BLaER1 (cell line): ENCODE results near the gene CDON.

Experiments
- H3K27ac ChIP-seq: shearing (Covaris generic); formaldehyde crosslinking; 2 replicates; pipeline ENCODE4 v1.8.1; 2022
- H3K27me3 ChIP-seq: shearing (Covaris generic); formaldehyde crosslinking; 2 replicates; pipeline ENCODE4 v1.8.1; 2022
- H3K36me3 ChIP-seq: shearing (Covaris generic); formaldehyde crosslinking; 2 replicates; pipeline ENCODE4 v1.8.1; 2022
- H3K4me1 ChIP-seq: shearing (Covaris generic); formaldehyde crosslinking; 2 replicates; pipeline ENCODE4 v1.8.1; 2022
- H3K4me2 ChIP-seq: shearing (Covaris generic); formaldehyde crosslinking; 2 replicates; pipeline ENCODE4 v1.8.1; 2022
- H3K4me3 ChIP-seq: shearing (Covaris generic); formaldehyde crosslinking; 2 replicates; pipeline ENCODE4 v1.8.1; 2022
- H3K9ac ChIP-seq: shearing (Covaris generic); formaldehyde crosslinking; 2 replicates; pipeline ENCODE4 v1.8.1; 2022
- H3K9me3 ChIP-seq: shearing (Covaris generic); formaldehyde crosslinking; 2 replicates; pipeline ENCODE4 v1.8.1; 2022
- H4K20me1 ChIP-seq: shearing (Covaris generic); formaldehyde crosslinking; 2 replicates; pipeline ENCODE4 v1.8.1; 2022
- Cebpa-rat ChIP-seq: shearing (Covaris generic); IDR thresholded peaks from 2 replicates; pipeline ENCODE4 v1.8.1; 2022

Gene CDON

DNA sequence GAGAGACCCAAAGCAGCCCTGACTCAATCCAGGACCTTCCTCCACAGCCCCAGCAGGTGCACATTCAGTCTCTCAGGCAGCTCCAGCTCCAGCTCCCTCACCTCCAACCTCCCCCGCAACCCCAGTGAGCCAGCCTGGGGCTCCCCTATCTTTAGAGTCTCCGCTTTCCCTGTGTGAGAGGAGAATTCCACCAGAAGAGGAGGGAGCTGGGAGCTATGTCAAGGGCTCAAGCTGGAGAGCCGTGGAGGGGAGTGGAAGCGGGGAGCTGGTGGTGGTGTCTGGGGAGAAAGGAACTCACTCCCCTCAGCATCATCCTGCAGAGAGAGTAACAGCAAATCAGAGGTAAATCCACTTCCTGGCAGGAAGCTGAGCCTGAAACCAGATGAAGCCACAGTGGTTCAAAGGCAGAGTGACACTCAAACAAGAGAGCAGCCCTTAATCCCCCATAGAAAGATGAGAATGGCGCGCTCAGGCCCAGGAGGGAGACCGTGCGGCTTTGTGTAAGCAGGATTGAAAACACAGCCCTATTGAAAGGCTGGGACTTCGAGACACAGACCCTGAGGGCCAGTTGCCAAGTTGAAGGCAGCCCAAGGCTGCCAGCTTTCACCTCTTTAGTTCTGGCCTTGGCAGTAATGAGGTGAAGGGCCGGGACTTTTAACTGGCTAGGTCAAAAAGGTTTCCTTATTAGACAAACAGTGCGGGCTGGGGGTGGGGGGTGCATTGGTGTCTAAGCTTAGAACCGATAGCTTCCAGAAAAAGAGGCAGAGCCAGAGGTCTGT lies 21.4 kb upstream of the CDON start:
- peaks cover 43% of the 10 kb centered on the region for H3K4me1 ChIP-seq

DNA sequence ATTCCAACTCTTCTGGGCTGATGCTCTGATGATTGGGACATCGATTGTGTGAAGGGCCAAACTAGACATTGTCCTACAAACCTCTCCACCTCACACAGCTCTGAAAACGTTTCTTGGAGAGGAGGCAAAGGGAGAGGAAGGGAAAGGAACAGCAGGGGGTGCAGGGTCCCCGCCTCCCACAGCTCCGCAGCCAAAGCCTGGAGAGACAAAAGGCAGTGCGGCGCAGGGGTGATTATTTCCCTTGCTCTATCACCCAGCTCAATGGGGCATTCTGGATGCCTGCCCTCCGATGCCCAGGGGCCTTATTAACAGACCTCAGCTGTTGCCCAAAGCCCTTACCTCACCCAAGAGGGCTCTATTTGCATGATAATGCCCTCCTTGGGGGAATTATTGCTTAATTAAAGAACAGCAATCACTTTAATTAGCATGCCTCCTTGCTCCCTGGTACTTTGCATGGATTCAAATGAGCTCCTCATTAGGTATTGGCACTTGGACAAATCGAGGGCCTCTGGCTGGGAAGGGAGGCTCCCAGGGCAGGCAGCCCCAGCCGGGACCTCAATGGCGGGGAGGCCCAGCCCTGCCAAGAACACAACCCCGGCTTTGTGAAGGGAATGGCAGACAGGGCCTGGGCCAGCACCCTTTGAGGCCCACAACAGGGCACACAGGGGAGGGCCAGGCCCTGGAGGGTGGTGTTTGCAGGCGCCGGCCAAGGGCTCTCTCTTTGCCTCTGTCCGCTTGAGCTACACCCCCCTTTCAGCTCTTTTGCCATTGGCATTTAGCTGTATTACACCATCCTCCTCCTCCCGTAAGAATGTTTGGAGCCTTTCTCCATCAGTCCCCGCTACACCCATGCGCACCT lies 19.8 kb upstream of the CDON start:
- Histone ChIP-seq H3K36me3 (no peaks in the 10 kb centered on the region), H3K4me2 (no peak overlapping the region), H4K20me1 (no peaks in the 10 kb centered on the region), H3K27me3 (no peaks in the 10 kb centered on the region), H3K27ac (no peak overlapping the region), H3K9ac (no peak overlapping the region), H3K4me3 (no peak overlapping the region), H3K4me1 (peaks cover 43% of the 10 kb centered on the region), H3K9me3 (no peaks in the 10 kb centered on the region)
- no peak for TF ChIP-seq Cebpa-rat

More for the DNA sequence above, 21.4 kb upstream of the CDON start:
- Histone ChIP-seq H3K4me2 (peak overlapping the region; percentile 81), H3K27me3 (no peaks in the 10 kb centered on the region), H3K9ac (peak overlapping the region; percentile 46; the same call in 1 of the 2 replicates), H3K36me3 (no peaks in the 10 kb centered on the region), H3K27ac (peak overlapping the region; percentile 44; the same call in 1 of the 2 replicates), H3K4me3 (no peak overlapping the region), H4K20me1 (no peaks in the 10 kb centered on the region), H3K9me3 (no peaks in the 10 kb centered on the region)
- TF ChIP-seq Cebpa-rat: no peak

DNA sequence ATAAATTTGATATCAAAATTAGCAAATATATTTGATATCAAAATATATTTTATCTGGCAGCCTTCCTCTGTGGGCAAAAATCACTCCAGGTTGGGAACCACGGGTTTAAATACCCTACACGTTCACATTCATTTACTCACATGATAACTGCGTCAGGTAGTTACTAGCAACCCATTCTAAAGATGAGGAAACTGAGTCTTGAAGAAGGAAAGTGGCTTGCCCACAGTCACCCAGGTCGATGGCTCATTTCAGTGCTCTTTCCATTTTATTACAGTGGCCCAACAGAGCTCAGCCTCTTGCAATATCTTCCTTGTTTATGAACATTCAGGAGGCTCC lies 19.2 kb upstream of the CDON start:
- Histone ChIP-seq H3K9ac (no peak overlapping the region), H3K4me3 (no peak overlapping the region), H4K20me1 (no peaks in the 10 kb centered on the region), H3K9me3 (no peaks in the 10 kb centered on the region), H3K4me2 (no peak overlapping the region), H3K27ac (no peak overlapping the region), H3K4me1 (peaks cover 37% of the 10 kb centered on the region), H3K27me3 (no peaks in the 10 kb centered on the region), H3K36me3 (no peaks in the 10 kb centered on the region)
- TF ChIP-seq Cebpa-rat: no peak

DNA sequence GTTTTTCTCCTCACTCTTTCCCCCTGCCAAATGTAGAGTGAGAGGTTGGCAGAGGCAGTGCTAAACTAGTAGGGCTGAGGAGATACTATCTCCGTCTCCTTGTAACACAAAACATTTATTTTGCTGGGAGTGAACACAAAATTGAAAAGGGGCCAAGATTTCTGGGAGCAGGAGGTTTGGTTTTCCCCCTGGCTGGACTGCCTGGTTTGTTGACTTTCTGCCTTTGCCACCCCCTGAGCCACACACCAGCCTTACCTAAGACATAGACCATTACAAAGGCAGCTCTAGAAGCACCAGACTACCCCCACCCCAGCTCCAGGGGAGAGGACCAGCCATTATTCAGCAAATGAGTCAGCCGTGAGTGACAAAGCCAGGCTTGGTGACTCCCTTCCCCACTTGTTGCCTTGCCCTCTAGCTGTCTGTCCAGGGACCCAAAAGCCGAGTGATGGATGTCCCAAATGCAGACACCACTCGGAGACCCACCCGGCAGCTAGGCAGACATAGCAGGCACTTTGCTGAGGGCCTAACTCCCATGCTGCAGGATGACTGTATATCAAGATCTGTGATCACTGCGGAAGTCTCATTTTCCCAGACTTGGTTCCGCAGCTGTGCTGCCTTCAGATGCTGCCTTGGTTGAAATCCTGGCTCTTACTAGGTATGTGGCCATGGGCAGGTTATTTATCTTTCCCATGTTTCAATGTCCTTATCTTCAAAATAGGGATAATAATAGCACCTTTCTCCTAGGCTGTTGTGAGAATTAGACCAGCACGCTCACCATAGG lies 17.7 kb upstream of the CDON start:
- TF ChIP-seq Cebpa-rat: no peak
- H4K20me1 ChIP-seq: no peaks in the 10 kb centered on the region
- no peaks in the 10 kb centered on the region for H3K36me3 ChIP-seq
- peaks cover 26% of the 10 kb centered on the region for H3K4me1 ChIP-seq
- no peak overlapping the region for H3K4me3 ChIP-seq
- H3K27ac ChIP-seq: no peak overlapping the region
- H3K4me2 ChIP-seq: no peak overlapping the region
- no peaks in the 10 kb centered on the region for H3K9me3 ChIP-seq
- no peaks in the 10 kb centered on the region for H3K27me3 ChIP-seq
- no peak overlapping the region for H3K9ac ChIP-seq

DNA sequence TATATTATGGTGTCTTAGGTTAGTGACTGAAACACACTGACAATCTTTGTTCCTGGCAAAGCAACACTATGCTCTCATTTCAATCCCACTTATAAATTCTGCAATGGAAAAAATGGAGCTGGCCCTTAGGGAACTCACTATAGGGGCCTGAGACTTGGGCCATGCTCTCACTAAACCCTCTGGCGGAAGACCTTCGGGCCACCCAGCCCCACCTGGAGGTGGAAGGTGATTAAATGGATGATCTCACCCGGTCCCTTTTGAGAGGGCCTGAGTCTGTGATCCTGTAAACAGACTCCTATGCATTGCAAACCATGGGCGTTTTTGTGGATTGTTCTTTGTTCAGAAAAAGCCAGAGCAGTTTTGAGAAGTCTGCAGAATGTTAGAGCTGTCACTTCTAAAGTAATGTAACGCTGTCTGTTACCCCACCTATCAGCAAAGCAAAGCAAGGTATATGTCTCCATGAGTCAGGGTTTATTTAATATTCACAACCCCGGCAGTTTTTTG lies 17.0 kb upstream of the CDON start:
- no peak overlapping the region for H3K9ac ChIP-seq
- H4K20me1 ChIP-seq: no peaks in the 10 kb centered on the region
- no peak overlapping the region for H3K27ac ChIP-seq
- TF ChIP-seq Cebpa-rat: no peak
- no peak overlapping the region for H3K4me2 ChIP-seq
- no peak overlapping the region for H3K4me3 ChIP-seq
- H3K27me3 ChIP-seq: no peaks in the 10 kb centered on the region
- H3K4me1 ChIP-seq: peaks cover 22% of the 10 kb centered on the region
- no peaks in the 10 kb centered on the region for H3K9me3 ChIP-seq
- no peaks in the 10 kb centered on the region for H3K36me3 ChIP-seq

DNA sequence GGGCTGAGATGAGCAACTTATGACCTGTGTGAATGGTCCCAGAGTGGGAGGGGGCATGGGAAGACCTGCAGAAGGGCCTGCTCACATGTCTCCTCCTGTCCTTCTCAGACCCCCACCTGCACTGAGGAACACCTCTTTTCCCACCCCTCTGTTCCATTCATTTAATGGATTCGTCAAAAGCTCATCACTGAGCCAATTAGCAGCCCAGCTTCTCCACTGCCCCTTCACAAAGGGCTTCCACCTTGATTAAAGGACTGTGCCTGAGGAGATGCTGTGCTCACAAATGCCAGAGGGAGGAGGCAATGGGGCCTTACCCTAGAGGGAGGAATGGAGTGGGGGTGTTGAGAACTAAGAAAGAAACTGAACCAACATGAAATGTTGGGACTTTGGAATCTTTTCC lies 14.0 kb upstream of the CDON start:
- Histone ChIP-seq H3K27ac (no peak overlapping the region), H3K27me3 (no peaks in the 10 kb centered on the region), H4K20me1 (no peaks in the 10 kb centered on the region), H3K36me3 (no peaks in the 10 kb centered on the region), H3K9ac (no peak overlapping the region), H3K4me1 (no peaks in the 10 kb centered on the region), H3K9me3 (no peaks in the 10 kb centered on the region), H3K4me2 (no peak overlapping the region), H3K4me3 (no peak overlapping the region)
- TF ChIP-seq Cebpa-rat: no peak

DNA sequence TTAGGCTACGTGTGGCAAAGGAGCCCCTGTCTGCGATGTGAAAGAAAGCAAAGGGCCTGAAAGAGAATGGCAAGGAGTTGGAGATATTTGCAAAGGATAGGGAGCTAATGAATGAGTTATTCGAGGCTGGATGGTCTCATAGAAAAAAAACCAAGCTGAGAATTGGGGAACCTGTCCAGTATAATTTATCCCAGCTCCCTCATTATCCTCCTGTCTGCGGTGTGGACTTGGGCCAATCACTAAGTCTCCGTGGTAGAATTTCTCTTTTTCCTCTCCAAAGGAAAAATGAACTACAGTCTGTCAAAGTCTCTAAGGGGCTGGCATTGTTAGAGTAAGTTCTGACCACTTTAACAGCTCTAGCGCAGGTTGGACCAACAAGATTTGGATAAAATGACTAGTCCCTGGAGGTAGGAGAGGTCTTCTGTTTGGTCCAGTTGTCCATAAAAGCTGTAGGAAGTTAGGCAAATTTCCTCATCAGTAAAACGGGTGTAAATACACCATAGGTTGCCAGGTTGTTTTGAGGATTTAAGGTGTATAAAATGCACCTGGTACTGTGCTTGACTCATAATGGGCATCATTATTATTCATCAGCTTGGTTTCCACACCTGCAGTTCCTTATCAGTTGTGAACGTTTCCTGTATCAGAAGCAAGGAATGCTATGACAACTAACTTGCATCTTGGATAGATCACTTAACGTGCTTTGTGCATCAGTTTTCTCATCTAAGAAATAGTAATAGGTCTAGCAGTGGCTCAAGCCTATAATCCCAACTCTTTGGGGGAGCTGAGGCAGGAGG lies 10.3 kb upstream of the CDON start:
- H3K9ac ChIP-seq: no peak overlapping the region
- H3K27me3 ChIP-seq: no peaks in the 10 kb centered on the region
- no peaks in the 10 kb centered on the region for H3K4me1 ChIP-seq
- H3K36me3 ChIP-seq: no peaks in the 10 kb centered on the region
- H3K27ac ChIP-seq: no peak overlapping the region
- no peaks in the 10 kb centered on the region for H4K20me1 ChIP-seq
- TF ChIP-seq Cebpa-rat: no peak
- H3K4me2 ChIP-seq: no peak overlapping the region
- no peaks in the 10 kb centered on the region for H3K9me3 ChIP-seq
- H3K4me3 ChIP-seq: no peak overlapping the region

DNA sequence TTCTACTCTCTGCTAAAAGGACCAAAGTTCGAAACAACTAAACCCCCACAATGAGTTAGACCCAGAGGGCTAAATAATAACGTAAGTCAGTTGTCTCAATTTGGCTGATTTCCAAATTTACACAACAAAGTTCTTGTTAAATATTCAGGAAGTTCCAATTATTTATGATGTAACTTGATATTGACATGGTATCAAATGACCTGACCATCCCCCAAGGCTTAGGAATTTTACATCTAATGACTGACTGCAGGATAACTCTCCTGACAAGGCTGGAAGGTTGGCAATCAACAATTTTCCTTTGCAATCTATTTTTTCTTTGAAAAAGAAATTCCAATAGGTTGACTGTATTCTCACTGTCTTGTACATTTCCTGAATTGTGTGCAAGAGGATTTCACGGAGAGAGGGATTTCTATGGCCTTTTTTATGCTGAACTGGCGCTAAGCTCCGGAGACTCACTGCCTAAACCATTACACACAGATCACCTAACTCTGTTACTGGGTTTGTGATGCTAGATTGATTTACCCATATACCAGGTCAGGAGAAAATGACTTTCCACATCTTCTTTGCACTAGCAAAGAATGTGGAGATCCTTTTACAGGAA lies 9.6 kb upstream of the CDON start:
- no peak overlapping the region for H3K4me3 ChIP-seq
- TF ChIP-seq Cebpa-rat: no peak
- no peaks in the 10 kb centered on the region for H3K27me3 ChIP-seq
- no peak overlapping the region for H3K4me2 ChIP-seq
- H3K27ac ChIP-seq: no peak overlapping the region
- no peaks in the 10 kb centered on the region for H3K9me3 ChIP-seq
- no peaks in the 10 kb centered on the region for H3K4me1 ChIP-seq
- H3K9ac ChIP-seq: no peak overlapping the region
- H3K36me3 ChIP-seq: no peaks in the 10 kb centered on the region
- H4K20me1 ChIP-seq: no peaks in the 10 kb centered on the region

DNA sequence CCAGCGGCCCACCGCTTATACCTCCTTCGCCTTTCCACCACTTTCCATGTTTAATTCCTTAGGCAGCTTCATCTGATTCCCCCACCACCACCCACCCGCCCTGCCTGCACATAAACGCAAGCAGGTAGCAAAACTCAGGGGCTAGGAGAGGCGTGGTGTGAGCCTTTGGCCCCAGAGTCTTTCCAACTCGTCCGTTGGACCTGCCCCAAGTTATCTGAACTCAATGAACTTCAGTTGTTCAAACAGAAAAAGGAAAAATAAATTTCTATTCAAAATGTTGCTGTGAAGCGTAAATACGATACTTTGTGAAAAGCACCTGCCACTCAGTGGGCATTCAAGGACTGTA lies 814 bp upstream of the CDON start:
- H3K27ac ChIP-seq: no peak overlapping the region

More for the DNA sequence above, 814 bp upstream of the CDON start:
- Histone ChIP-seq H3K4me1 (peaks cover 13% of the 10 kb centered on the region), H3K36me3 (no peaks in the 10 kb centered on the region), H3K9me3 (no peaks in the 10 kb centered on the region), H4K20me1 (no peaks in the 10 kb centered on the region; the same call in 1 of the 2 replicates), H3K9ac (no peak overlapping the region), H3K4me2 (peak overlapping the region; percentile 73), H3K4me3 (peak overlapping the region; percentile 41; the same call in 1 of the 2 replicates), H3K27me3 (peaks cover 23% of the 10 kb centered on the region)
- TF ChIP-seq Cebpa-rat: no peak
